H9 (cell line): Measurements from ENCODE around the gene HPCAL1. TPM values are rescaled to one million over a fixed set of nuclear protein-coding genes. Genes with fewer than 3 reads are reported as not detected.

Source experiments
- DNase-seq: peaks from one replicate; pipeline ENCODE4 v3.0.0-alpha.2; 2017
- H2AFZ ChIP-seq: one replicate; pipeline ENCODE4 v1.6.1; 2013; ENCODE audit warnings: mild to moderate bottlenecking, low read length, control low read depth, moderate library complexity
- H2AK5ac ChIP-seq: 2 replicates; pipeline ENCODE4 v1.6.1; 2013; ENCODE audit warnings: low read length, control low read depth, mixed read lengths; ENCODE audit not compliant: insufficient read length
- H2BK120ac ChIP-seq: one replicate; pipeline ENCODE4 v1.6.1; 2013; ENCODE audit warnings: low read depth, mild to moderate bottlenecking, low read length, control low read depth, inconsistent platforms; ENCODE audit not compliant: poor library complexity, severe bottlenecking
- H2BK12ac ChIP-seq: 2 replicates; pipeline ENCODE4 v1.6.1; 2013; ENCODE audit warnings: low read length, control low read depth, mixed read lengths, low read depth; ENCODE audit not compliant: insufficient read length
- H2BK15ac ChIP-seq: 2 replicates; pipeline ENCODE4 v1.6.1; 2013; ENCODE audit warnings: low read depth, low read length, control low read depth
- H2BK20ac ChIP-seq: one replicate; pipeline ENCODE4 v1.6.1; 2013; ENCODE audit warnings: low read depth, mild to moderate bottlenecking, low read length, control low read depth, inconsistent platforms; ENCODE audit not compliant: poor library complexity, severe bottlenecking
- H2BK5ac ChIP-seq: 2 replicates; pipeline ENCODE4 v1.6.1; 2013; ENCODE audit warnings: low read length, control low read depth, mixed read lengths; ENCODE audit not compliant: insufficient read length
- H3K14ac ChIP-seq: 2 replicates; pipeline ENCODE4 v1.6.1; 2013; ENCODE audit warnings: low read length, control low read depth; ENCODE audit not compliant: insufficient read depth
- H3K18ac ChIP-seq: 2 replicates; pipeline ENCODE4 v1.6.1; 2013; ENCODE audit warnings: low read depth, mild to moderate bottlenecking, mixed read lengths, low read length, control low read depth; ENCODE audit not compliant: insufficient read length
- H3K23ac ChIP-seq: 2 replicates; pipeline ENCODE4 v1.6.1; 2013; ENCODE audit warnings: low read length, control low read depth, mixed read lengths, low read depth; ENCODE audit not compliant: insufficient read length
- H3K23me2 ChIP-seq: 2 replicates; pipeline ENCODE4 v1.6.1; 2013; ENCODE audit warnings: low read depth, mild to moderate bottlenecking, mixed read lengths, low read length, control low read depth; ENCODE audit not compliant: insufficient read length, poor library complexity, severe bottlenecking
- H3K27ac ChIP-seq: 2 replicates; pipeline ENCODE4 v1.5.1; 2013; ENCODE audit warnings: low read length, control low read depth, mixed read lengths, low read depth; ENCODE audit not compliant: insufficient read length
- H3K27me3 ChIP-seq: 2 replicates; pipeline ENCODE4 v1.6.1; 2013; ENCODE audit warnings: low read length, control low read depth, inconsistent platforms; ENCODE audit not compliant: insufficient read depth
- H3K4ac ChIP-seq: 2 replicates; pipeline ENCODE4 v1.6.1; 2013; ENCODE audit warnings: low read depth, mild to moderate bottlenecking, control low read depth, inconsistent platforms, low read length, moderate library complexity
- H3K4me1 ChIP-seq: 2 replicates; pipeline ENCODE4 v1.6.1; 2013; ENCODE audit warnings: low read length, control low read depth, inconsistent platforms; ENCODE audit not compliant: insufficient read depth
- H3K4me2 ChIP-seq: 2 replicates; pipeline ENCODE4 v1.6.1; 2013; ENCODE audit warnings: low read length, control low read depth, mixed read lengths; ENCODE audit not compliant: insufficient read length, insufficient read depth
- H3K56ac ChIP-seq: 2 replicates; pipeline ENCODE4 v1.6.1; 2013; ENCODE audit warnings: low read depth, mild to moderate bottlenecking, mixed read lengths, low read length, control low read depth; ENCODE audit not compliant: insufficient read length
- H3K79me1 ChIP-seq: 2 replicates; pipeline ENCODE4 v1.6.1; 2013; ENCODE audit warnings: low read depth, mild to moderate bottlenecking, moderate library complexity, low read length, control low read depth, inconsistent platforms; ENCODE audit not compliant: insufficient read depth, poor library complexity, severe bottlenecking
- H3K79me2 ChIP-seq: 2 replicates; pipeline ENCODE4 v1.6.1; 2013; ENCODE audit warnings: low read length, control low read depth, inconsistent platforms; ENCODE audit not compliant: insufficient read depth
- H3K9ac ChIP-seq: 2 replicates; pipeline ENCODE4 v1.6.1; 2013; ENCODE audit warnings: low read length, control low read depth, mixed read lengths; ENCODE audit not compliant: insufficient read length; ENCODE audit errors: extremely low read depth
- H3K9me3 ChIP-seq: one replicate; pipeline ENCODE4 v1.6.1; 2013; ENCODE audit warnings: low read depth, low read length, inconsistent platforms; ENCODE audit not compliant: control insufficient read depth
- H3T11ph ChIP-seq: one replicate; pipeline ENCODE4 v1.6.1; 2013; ENCODE audit warnings: mild to moderate bottlenecking, low read length, control low read depth, inconsistent platforms
- H4K20me1 ChIP-seq: one replicate; pipeline ENCODE4 v1.6.1; 2013; ENCODE audit not compliant: control insufficient read depth, insufficient read length, insufficient read depth
- H4K5ac ChIP-seq: 2 replicates; pipeline ENCODE4 v1.6.1; 2013; ENCODE audit warnings: low read depth, mild to moderate bottlenecking, mixed read lengths, low read length, control low read depth; ENCODE audit not compliant: insufficient read length
- H4K8ac ChIP-seq: replicated peaks from 2 replicates; pipeline ENCODE4 v1.6.1; 2013; ENCODE audit warnings: low read length, control low read depth, mixed read lengths, low read depth; ENCODE audit not compliant: insufficient read length
- H4K91ac ChIP-seq: 2 replicates; pipeline ENCODE4 v1.6.1; 2013; ENCODE audit warnings: low read depth, mild to moderate bottlenecking, moderate library complexity, mixed read lengths, low read length, control low read depth; ENCODE audit not compliant: insufficient read length
- H3K27ac Mint-ChIP-seq, 3 experiments: 2 replicates in 2 of 3; 3 replicates in 1 of 3; pipeline ENCODE4 v1.8.0; 2020 to 2021; ENCODE audit warnings: mixed read lengths in 3 of 3, mild to moderate bottlenecking in 1 of 3, moderate library complexity in 1 of 3
- H3K27me3 Mint-ChIP-seq: 2 replicates; pipeline ENCODE4 v1.8.0; 2021; ENCODE audit warnings: low read depth, mild to moderate bottlenecking, moderate library complexity, mixed read lengths
- H3K36me3 Mint-ChIP-seq, 3 experiments: 2 replicates in 2 of 3; 3 replicates in 1 of 3; pipeline ENCODE4 v1.8.0; 2020 to 2021; ENCODE audit warnings: low read depth in 3 of 3, mixed read lengths in 3 of 3; ENCODE audit not compliant: insufficient read depth in 1 of 3
- H3K4me1 Mint-ChIP-seq, 2 experiments: 2 replicates each; pipeline ENCODE4 v1.8.0; 2020; ENCODE audit warnings: mixed read lengths in 2 of 2
- H3K4me3 Mint-ChIP-seq, 2 experiments: 2 replicates in 1 of 2; 3 replicates in 1 of 2; pipeline ENCODE4 v1.8.0; 2020 to 2021; ENCODE audit warnings: mild to moderate bottlenecking in 2 of 2, mixed read lengths in 2 of 2, moderate library complexity in 1 of 2
- H3K9me3 Mint-ChIP-seq, 2 experiments: 2 replicates in 1 of 2; 3 replicates in 1 of 2; pipeline ENCODE4 v1.8.0; 2020; ENCODE audit warnings: mild to moderate bottlenecking in 2 of 2, mixed read lengths in 2 of 2, moderate library complexity in 1 of 2
- CTCF ChIP-seq: fragments of 200-600 bp; sonication (generic); conservative IDR thresholded peaks from 3 replicates; pipeline ENCODE4 v1.8.0; 2021; ENCODE audit warnings: antibody characterized with exemption, mild to moderate bottlenecking
- WGBS: extraction: QIAGEN DNeasy Blood & Tissue Kit; methylation state at CpG from one replicate; pipeline ENCODE4 v1.1.7; 2013; ENCODE audit warnings: missing lambda C conversion rate, low lambda C conversion rate, mixed read lengths; ENCODE audit not compliant: insufficient read length; ENCODE audit errors: extremely low coverage; 5-methylcytosine and 5-hydroxymethylcytosine counted together
- total RNA-seq: library from RNA; stranded (reverse); gene quantifications from 2 replicates; pipeline ENCODE4 v1.2.1, GENCODE V29; 2021

The HPCAL1 gene
- total RNA-seq, 1 experiment from 2014 or later = 4.7 TPM

- no peak overlapping the region for H3K23ac ChIP-seq
- peak; percentile 39; the same call in 1 of the 3 replicates for TF ChIP-seq CTCF
- no peaks in the 10 kb centered on the region for H3K79me2 ChIP-seq
- no peak overlapping the region for H3K27ac ChIP-seq
- no peaks in the 10 kb centered on the region for H3K27me3 ChIP-seq
- no peak overlapping the region for H4K5ac ChIP-seq
- Mint-ChIP-seq H3K36me3 (no peaks in the 10 kb centered on the region), H3K4me3 (no peak overlapping the region), H3K4me1 (peaks cover 4% of the 10 kb centered on the region in 2 experiments), H3K27me3 (peaks cover 3% of the 10 kb centered on the region), H3K9me3 (no peaks in the 10 kb centered on the region), H3K27ac (no peak overlapping the region)
- H2AFZ ChIP-seq = no peak overlapping the region
- H2BK12ac ChIP-seq = no peak overlapping the region
- no peaks in the 10 kb centered on the region for H4K20me1 ChIP-seq
- no peak overlapping the region for H3T11ph ChIP-seq
- no peak for DNase-seq
- H2BK20ac ChIP-seq = no peak overlapping the region
- no peak overlapping the region for H3K4ac ChIP-seq
- H2BK5ac ChIP-seq = no peak overlapping the region
- H3K9me3 ChIP-seq = no peaks in the 10 kb centered on the region
- H3K4me2 ChIP-seq = no peak overlapping the region
- no peak overlapping the region for H2AK5ac ChIP-seq
- WGBS = no CpG with 5 or more reads among the region's 2 CpGs
- no peaks in the 10 kb centered on the region for H3K23me2 ChIP-seq
- H4K91ac ChIP-seq = no peak overlapping the region
- no peak overlapping the region for H2BK120ac ChIP-seq
- H3K56ac ChIP-seq = no peak overlapping the region
- no peaks in the 10 kb centered on the region; the same call in 1 of the 2 replicates for H3K4me1 ChIP-seq
- H2BK15ac ChIP-seq = no peak overlapping the region
- no peak overlapping the region for H3K9ac ChIP-seq
- H3K79me1 ChIP-seq = no peaks in the 10 kb centered on the region
- no peak overlapping the region for H3K18ac ChIP-seq
- H4K8ac ChIP-seq = no peak overlapping the region
- H3K14ac ChIP-seq = no peak overlapping the region
Measured at GRCh38 chr2:10471955-10472354, 169.3 kb downstream of the HPCAL1 start.
